ENCODE measurements around the gene SDR42E2. TPM values are rescaled to one million over a fixed set of nuclear protein-coding genes. Genes with fewer than 3 reads are reported as not detected.

Gene SDR42E2
- total and polyA plus RNA-seq, 2 donors (not counting 3 experiments of a cell fraction or from before 2014, with no cell fraction given): 0.03 to 0.13 TPM

DNA sequence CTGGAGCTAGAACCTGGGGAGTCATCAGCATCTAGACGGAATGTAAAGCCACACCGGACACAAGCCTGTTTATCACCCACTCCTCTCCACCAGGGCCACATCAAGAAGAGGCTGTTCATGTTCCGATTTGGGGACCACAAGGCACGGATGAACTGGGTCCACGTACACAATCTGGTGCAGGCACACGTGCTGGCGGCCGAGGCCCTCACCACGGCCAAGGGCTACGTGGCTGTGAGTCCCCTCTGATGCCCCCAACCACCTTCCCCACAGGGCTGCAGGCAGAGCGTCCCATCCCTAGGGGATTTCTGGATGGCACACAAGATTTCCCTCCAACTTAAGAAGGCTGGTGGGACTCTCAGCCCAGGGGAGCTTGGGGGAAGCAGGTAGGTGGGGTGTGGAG, 19.1 kb downstream of the SDR42E2 start:
- Histone ChIP-seq H3K4me3 (replicated peaks in 1 of 3; ENCODE audit: insufficient read depth in 1 of 3, low read depth in 1 of 3, low read length in 3 of 3) (no peak overlapping the region), H3K9ac (replicated peaks; ENCODE audit: extremely low read depth, insufficient read depth, low read length) (no peak overlapping the region), H3K9me3 (replicated peaks; ENCODE audit: control insufficient read depth, insufficient read depth, low read length) (no peaks in the 10 kb centered on the region), H3K36me3 (ENCODE audit: control insufficient read depth in 2 of 2, extremely low read depth in 1 of 2, insufficient read depth in 2 of 2, low read length in 2 of 2) (no peaks in the 10 kb centered on the region), H3K4me1 (ENCODE audit: control insufficient read depth, extremely low read depth, insufficient read depth, low read length) (no peaks in the 10 kb centered on the region), H3K9me1 (replicated peaks; ENCODE audit: control insufficient read depth, extremely low read depth, insufficient read depth, low read length) (no peaks in the 10 kb centered on the region), H3K27ac (ENCODE audit: insufficient read depth, low read depth, low read length) (no peak overlapping the region), H3K4me2 (ENCODE audit: insufficient read depth, low read length) (no peak overlapping the region), H4K20me1 (replicated peaks; ENCODE audit: control insufficient read depth, extremely low read depth, insufficient read depth, low read length) (no peaks in the 10 kb centered on the region), H3K79me2 (ENCODE audit: control insufficient read depth, insufficient read depth, low read length) (no peaks in the 10 kb centered on the region), H3K27me3 (ENCODE audit: control insufficient read depth in 2 of 2, insufficient read depth in 2 of 2, low read length in 2 of 2) (no peaks in the 10 kb centered on the region), H2AFZ (ENCODE audit: low read depth, low read length) (no peak overlapping the region)
- no TSS peak for BruUV-seq (replicated peaks)
- intact Hi-C loops (cut with micrococcal nuclease) (no loop called here), dilution Hi-C loops (cut with MboI; ENCODE audit: extremely low pct_ligation_motif_present, low sequenced_read_pairs) (no loop called here)
- ChIA-PET POLR2A (no interaction called here), CTCF (no interaction called here)
- no peak for DNase-seq (ENCODE audit: low read depth, low spot score)
- no peak for TF ChIP-seq MYC (IDR thresholded peaks at IDR 0.05; ENCODE audit: low read depth, low read length)
- TF ChIP-seq, protein P1, sequence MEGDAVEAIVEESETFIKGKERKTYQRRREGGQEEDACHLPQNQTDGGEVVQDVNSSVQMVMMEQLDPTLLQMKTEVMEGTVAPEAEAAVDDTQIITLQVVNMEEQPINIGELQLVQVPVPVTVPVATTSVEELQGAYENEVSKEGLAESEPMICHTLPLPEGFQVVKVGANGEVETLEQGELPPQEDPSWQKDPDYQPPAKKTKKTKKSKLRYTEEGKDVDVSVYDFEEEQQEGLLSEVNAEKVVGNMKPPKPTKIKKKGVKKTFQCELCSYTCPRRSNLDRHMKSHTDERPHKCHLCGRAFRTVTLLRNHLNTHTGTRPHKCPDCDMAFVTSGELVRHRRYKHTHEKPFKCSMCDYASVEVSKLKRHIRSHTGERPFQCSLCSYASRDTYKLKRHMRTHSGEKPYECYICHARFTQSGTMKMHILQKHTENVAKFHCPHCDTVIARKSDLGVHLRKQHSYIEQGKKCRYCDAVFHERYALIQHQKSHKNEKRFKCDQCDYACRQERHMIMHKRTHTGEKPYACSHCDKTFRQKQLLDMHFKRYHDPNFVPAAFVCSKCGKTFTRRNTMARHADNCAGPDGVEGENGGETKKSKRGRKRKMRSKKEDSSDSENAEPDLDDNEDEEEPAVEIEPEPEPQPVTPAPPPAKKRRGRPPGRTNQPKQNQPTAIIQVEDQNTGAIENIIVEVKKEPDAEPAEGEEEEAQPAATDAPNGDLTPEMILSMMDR (IDR thresholded peaks at IDR 0.05; ENCODE audit: extremely low read depth in 1 of 2, insufficient read depth in 1 of 2, low read depth in 1 of 2, low read length in 2 of 2): no peak
- no peak for TF ChIP-seq FOS (IDR thresholded peaks at IDR 0.05; ENCODE audit: borderline replicate concordance, insufficient read depth, low read length)
- no peak for TF ChIP-seq JUN (IDR thresholded peaks at IDR 0.05; ENCODE audit: borderline replicate concordance, insufficient read depth, insufficient read length, low read depth)
- TF ChIP-seq POLR2AphosphoS5 (IDR thresholded peaks at IDR 0.05; ENCODE audit: insufficient read depth, low read depth, low read length): no peak
- no peak for TF ChIP-seq POLR2A (IDR thresholded peaks at IDR 0.05; ENCODE audit: low read depth, low read length)
- TF ChIP-seq EZH2 (IDR thresholded peaks at IDR 0.05; ENCODE audit: borderline replicate concordance, low read depth, low read length, severe bottlenecking): no peak
- no peak for TF ChIP-seq GATA2 (IDR thresholded peaks at IDR 0.05; ENCODE audit: insufficient read depth, insufficient read length, low read depth, low read length)
- TF ChIP-seq, protein P2, sequence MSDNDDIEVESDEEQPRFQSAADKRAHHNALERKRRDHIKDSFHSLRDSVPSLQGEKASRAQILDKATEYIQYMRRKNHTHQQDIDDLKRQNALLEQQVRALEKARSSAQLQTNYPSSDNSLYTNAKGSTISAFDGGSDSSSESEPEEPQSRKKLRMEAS (IDR thresholded peaks at IDR 0.05; ENCODE audit: insufficient read depth, insufficient read length): no peak
- FAIRE-seq: no peak
